Neural cell (in vitro differentiated cells): ENCODE measurements around the gene ACTA2. TPM values are rescaled to one million over a fixed set of nuclear protein-coding genes. Genes with fewer than 3 reads are reported as not detected.

Experiments used
- H2AFZ ChIP-seq: fragments of 200-600, 300-800 bp; sonication (generic), shearing (Covaris generic); 2 replicates; pipeline ENCODE4 v1.6.0; 2014; ENCODE audit warnings: low read depth, mild to moderate bottlenecking, antibody characterized with exemption, low read length, moderate library complexity
- H3F3A ChIP-seq: fragments of 200-600 bp; shearing (Covaris generic); 2 replicates; pipeline ENCODE4 v1.6.1; 2016; ENCODE audit warnings: mild to moderate bottlenecking, moderate library complexity, mixed read lengths, antibody characterized with exemption, low read length; ENCODE audit not compliant: insufficient read depth, poor library complexity, severe bottlenecking
- H3K27ac ChIP-seq: fragments of 200-600, 300-800 bp; sonication (generic), shearing (Covaris generic); 2 replicates; pipeline ENCODE4 v1.5.1; 2014; ENCODE audit warnings: mild to moderate bottlenecking, low read length, moderate library complexity
- H3K27me3 ChIP-seq: fragments of 300-800, 200-600 bp; sonication (generic), shearing (Covaris generic); 2 replicates; pipeline ENCODE4 v1.6.0; 2014; ENCODE audit warnings: mild to moderate bottlenecking, low read depth, low read length, moderate library complexity; ENCODE audit not compliant: insufficient read depth
- H3K36me3 ChIP-seq: fragments of 300-800, 200-600 bp; sonication (generic), shearing (Covaris generic); 2 replicates; pipeline ENCODE4 v1.5.1; 2014; ENCODE audit warnings: mild to moderate bottlenecking, antibody characterized with exemption, low read length, moderate library complexity; ENCODE audit not compliant: insufficient read depth
- H3K4me2 ChIP-seq: fragments of 300-800, 200-600 bp; sonication (generic), shearing (Covaris generic); 2 replicates; pipeline ENCODE4 v1.6.0; 2014; ENCODE audit warnings: mild to moderate bottlenecking, low read length
- H3K4me3 ChIP-seq: fragments of 300-800, 200-600 bp; sonication (generic), shearing (Covaris generic); 2 replicates; pipeline ENCODE4 v1.5.1; 2014; ENCODE audit warnings: mild to moderate bottlenecking, low read length, moderate library complexity
- H3K79me2 ChIP-seq: fragments of 200-600 bp; shearing (Covaris generic); replicated peaks from 2 replicates; pipeline ENCODE4 v1.6.0; 2014; ENCODE audit warnings: mild to moderate bottlenecking, low read length, moderate library complexity; ENCODE audit not compliant: insufficient read depth
- H3K9ac ChIP-seq: fragments of 300-800, 200-600 bp; sonication (generic), shearing (Covaris generic); 2 replicates; pipeline ENCODE4 v1.6.1; 2016; ENCODE audit warnings: mild to moderate bottlenecking, low read length, mixed read lengths
- H3K9me2 ChIP-seq: fragments of 200-600 bp; shearing (Covaris generic); 2 replicates; pipeline ENCODE4 v1.6.1; 2016; ENCODE audit warnings: mild to moderate bottlenecking, low read length, mixed read lengths; ENCODE audit not compliant: insufficient read depth
- H3K9me3 ChIP-seq: fragments of 200-600, 300-800 bp; sonication (generic), shearing (Covaris generic); 2 replicates; pipeline ENCODE4 v1.6.1; 2016; ENCODE audit warnings: mild to moderate bottlenecking, mixed run types, low read length, moderate library complexity, mixed read lengths
- H4K20me1 ChIP-seq: fragments of 200-600 bp; shearing (Covaris generic); 2 replicates; pipeline ENCODE4 v1.6.1; 2016; ENCODE audit warnings: mild to moderate bottlenecking, mixed run types; ENCODE audit not compliant: insufficient read depth
- EP300 ChIP-seq: fragments of 450-650 bp; conservative IDR thresholded peaks from 2 replicates; pipeline ENCODE4 v1.6.1; 2014; ENCODE audit warnings: antibody characterized with exemption, mild to moderate bottlenecking, moderate library complexity; ENCODE audit not compliant: poor library complexity, severe bottlenecking
- EZH2 ChIP-seq: fragments of 200-600, 300-800 bp; shearing (Covaris generic), sonication (generic); IDR thresholded peaks from 2 replicates; pipeline ENCODE4 v1.6.1; 2014; ENCODE audit warnings: antibody characterized with exemption, low read length, borderline replicate concordance, mild to moderate bottlenecking; ENCODE audit not compliant: insufficient read depth, poor library complexity, severe bottlenecking
- MXI1 ChIP-seq: fragments of 450-650 bp; conservative IDR thresholded peaks from 2 replicates; pipeline ENCODE4 v1.6.1; 2014; ENCODE audit warnings: antibody characterized with exemption, mild to moderate bottlenecking; ENCODE audit not compliant: poor library complexity, severe bottlenecking
- POLR2AphosphoS5 ChIP-seq: IDR thresholded peaks from 2 replicates; pipeline ENCODE4 v1.6.1; 2012
- RAD21 ChIP-seq: fragments of 450-650 bp; conservative IDR thresholded peaks from 2 replicates; pipeline ENCODE4 v1.6.1; 2014; ENCODE audit warnings: antibody characterized with exemption, mild to moderate bottlenecking, moderate library complexity
- SMC3 ChIP-seq: fragments of 450-650 bp; conservative IDR thresholded peaks from 2 replicates; pipeline ENCODE4 v1.6.1; 2014; ENCODE audit warnings: antibody characterized with exemption, mild to moderate bottlenecking, moderate library complexity; ENCODE audit not compliant: poor library complexity
- TAF1 ChIP-seq: IDR thresholded peaks from 2 replicates; pipeline ENCODE4 v1.6.1; 2012; ENCODE audit warnings: low read depth
- polyA plus RNA-seq: library from polyadenylated mRNA; depleted of rRNA; stranded (reverse); fragments of >200 nt; gene quantifications from 2 replicates; pipeline ENCODE4 v1.2.3, GENCODE V29; 2014
- TF ChIP-seq, protein P1 (sequence below): IDR thresholded peaks from 2 replicates; pipeline ENCODE4 v1.6.1; 2012; ENCODE audit warnings: borderline replicate concordance
- TF ChIP-seq, protein P2 (sequence below): fragments of 450-650 bp; IDR thresholded peaks from 2 replicates; pipeline ENCODE4 v1.5.1; 2014; ENCODE audit warnings: antibody characterized with exemption, mild to moderate bottlenecking, moderate library complexity; ENCODE audit not compliant: poor library complexity, severe bottlenecking

Gene ACTA2
- polyA plus RNA-seq, 1 donor from 2014 or later: 0.53 TPM

DNA sequence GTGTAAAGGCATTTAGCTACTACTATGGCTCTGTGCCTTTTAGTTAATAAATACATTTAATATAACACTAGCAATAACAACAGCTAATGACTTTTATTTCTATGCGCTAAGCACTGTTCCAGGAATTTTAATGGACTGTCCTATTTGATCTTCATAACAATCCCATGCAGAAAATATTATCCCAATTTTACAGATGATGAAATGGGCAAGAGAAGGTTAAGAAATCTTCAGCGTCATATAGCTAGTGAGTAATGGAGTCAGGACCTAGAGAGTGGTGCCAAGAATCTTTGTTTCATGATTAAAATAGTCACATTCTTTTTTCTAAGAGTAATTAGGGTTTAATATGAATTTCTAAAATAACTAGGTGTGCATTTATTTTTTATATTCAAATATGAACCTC is 32.4 kb downstream of the ACTA2 start:
- TF ChIP-seq RAD21 (no peak), EP300 (no peak), MXI1 (no peak), EZH2 (no peak), POLR2AphosphoS5 (no peak), TAF1 (no peak), SMC3 (no peak)
- TF ChIP-seq, protein P1, sequence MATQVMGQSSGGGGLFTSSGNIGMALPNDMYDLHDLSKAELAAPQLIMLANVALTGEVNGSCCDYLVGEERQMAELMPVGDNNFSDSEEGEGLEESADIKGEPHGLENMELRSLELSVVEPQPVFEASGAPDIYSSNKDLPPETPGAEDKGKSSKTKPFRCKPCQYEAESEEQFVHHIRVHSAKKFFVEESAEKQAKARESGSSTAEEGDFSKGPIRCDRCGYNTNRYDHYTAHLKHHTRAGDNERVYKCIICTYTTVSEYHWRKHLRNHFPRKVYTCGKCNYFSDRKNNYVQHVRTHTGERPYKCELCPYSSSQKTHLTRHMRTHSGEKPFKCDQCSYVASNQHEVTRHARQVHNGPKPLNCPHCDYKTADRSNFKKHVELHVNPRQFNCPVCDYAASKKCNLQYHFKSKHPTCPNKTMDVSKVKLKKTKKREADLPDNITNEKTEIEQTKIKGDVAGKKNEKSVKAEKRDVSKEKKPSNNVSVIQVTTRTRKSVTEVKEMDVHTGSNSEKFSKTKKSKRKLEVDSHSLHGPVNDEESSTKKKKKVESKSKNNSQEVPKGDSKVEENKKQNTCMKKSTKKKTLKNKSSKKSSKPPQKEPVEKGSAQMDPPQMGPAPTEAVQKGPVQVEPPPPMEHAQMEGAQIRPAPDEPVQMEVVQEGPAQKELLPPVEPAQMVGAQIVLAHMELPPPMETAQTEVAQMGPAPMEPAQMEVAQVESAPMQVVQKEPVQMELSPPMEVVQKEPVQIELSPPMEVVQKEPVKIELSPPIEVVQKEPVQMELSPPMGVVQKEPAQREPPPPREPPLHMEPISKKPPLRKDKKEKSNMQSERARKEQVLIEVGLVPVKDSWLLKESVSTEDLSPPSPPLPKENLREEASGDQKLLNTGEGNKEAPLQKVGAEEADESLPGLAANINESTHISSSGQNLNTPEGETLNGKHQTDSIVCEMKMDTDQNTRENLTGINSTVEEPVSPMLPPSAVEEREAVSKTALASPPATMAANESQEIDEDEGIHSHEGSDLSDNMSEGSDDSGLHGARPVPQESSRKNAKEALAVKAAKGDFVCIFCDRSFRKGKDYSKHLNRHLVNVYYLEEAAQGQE: no peak
- TF ChIP-seq, protein P2, sequence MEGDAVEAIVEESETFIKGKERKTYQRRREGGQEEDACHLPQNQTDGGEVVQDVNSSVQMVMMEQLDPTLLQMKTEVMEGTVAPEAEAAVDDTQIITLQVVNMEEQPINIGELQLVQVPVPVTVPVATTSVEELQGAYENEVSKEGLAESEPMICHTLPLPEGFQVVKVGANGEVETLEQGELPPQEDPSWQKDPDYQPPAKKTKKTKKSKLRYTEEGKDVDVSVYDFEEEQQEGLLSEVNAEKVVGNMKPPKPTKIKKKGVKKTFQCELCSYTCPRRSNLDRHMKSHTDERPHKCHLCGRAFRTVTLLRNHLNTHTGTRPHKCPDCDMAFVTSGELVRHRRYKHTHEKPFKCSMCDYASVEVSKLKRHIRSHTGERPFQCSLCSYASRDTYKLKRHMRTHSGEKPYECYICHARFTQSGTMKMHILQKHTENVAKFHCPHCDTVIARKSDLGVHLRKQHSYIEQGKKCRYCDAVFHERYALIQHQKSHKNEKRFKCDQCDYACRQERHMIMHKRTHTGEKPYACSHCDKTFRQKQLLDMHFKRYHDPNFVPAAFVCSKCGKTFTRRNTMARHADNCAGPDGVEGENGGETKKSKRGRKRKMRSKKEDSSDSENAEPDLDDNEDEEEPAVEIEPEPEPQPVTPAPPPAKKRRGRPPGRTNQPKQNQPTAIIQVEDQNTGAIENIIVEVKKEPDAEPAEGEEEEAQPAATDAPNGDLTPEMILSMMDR: no peak
- Histone ChIP-seq H3F3A (no peaks in the 10 kb centered on the region), H2AFZ (no peak overlapping the region), H3K9me2 (no peaks in the 10 kb centered on the region), H3K9me3 (no peaks in the 10 kb centered on the region), H3K79me2 (no peaks in the 10 kb centered on the region), H3K27me3 (no peaks in the 10 kb centered on the region), H3K27ac (no peak overlapping the region), H3K4me2 (no peak overlapping the region), H3K9ac (no peak overlapping the region), H4K20me1 (no peaks in the 10 kb centered on the region), H3K36me3 (peaks cover 8% of the 10 kb centered on the region), H3K4me3 (no peak overlapping the region)

DNA sequence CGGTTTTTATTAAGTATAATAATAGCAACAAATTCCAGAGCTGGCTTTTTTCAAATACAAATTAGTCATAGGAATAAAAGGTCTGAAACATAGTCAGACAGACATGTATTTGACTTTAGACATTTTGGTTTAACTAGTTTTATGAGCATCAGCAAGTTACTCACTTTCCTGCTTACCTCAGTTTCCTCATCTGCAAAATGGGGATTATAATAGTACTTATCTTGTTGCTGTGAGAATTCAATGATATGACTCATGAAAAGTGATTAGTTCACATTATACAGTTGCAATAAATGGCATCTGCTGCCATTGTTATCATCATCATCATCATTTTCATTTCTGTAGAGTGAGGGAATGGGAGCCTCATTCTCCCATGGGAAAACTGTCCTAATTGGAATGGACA is 33.5 kb downstream of the ACTA2 start:
- no peaks in the 10 kb centered on the region for H4K20me1 ChIP-seq
- TF ChIP-seq, protein P2: no peak
- TF ChIP-seq MXI1: no peak
- no peaks in the 10 kb centered on the region for H3K9me3 ChIP-seq
- H3K27me3 ChIP-seq: no peaks in the 10 kb centered on the region
- no peak overlapping the region for H2AFZ ChIP-seq
- H3K4me3 ChIP-seq: no peak overlapping the region
- H3K79me2 ChIP-seq: no peaks in the 10 kb centered on the region
- H3F3A ChIP-seq: no peaks in the 10 kb centered on the region
- peaks cover 8% of the 10 kb centered on the region for H3K36me3 ChIP-seq
- H3K9ac ChIP-seq: no peak overlapping the region
- H3K9me2 ChIP-seq: no peaks in the 10 kb centered on the region
- no peak overlapping the region for H3K4me2 ChIP-seq
- H3K27ac ChIP-seq: no peak overlapping the region
